ENCODE measurements around the gene DLG4. TPM values are rescaled to one million over a fixed set of nuclear protein-coding genes. Genes with fewer than 3 reads are reported as not detected.
A peak's percentile ranks its signal among the peaks of the same experiment; 100 is the strongest.

Gene DLG4
- total RNA-seq, 1 donor from 2014 or later, result 45.6 TPM

DNA sequence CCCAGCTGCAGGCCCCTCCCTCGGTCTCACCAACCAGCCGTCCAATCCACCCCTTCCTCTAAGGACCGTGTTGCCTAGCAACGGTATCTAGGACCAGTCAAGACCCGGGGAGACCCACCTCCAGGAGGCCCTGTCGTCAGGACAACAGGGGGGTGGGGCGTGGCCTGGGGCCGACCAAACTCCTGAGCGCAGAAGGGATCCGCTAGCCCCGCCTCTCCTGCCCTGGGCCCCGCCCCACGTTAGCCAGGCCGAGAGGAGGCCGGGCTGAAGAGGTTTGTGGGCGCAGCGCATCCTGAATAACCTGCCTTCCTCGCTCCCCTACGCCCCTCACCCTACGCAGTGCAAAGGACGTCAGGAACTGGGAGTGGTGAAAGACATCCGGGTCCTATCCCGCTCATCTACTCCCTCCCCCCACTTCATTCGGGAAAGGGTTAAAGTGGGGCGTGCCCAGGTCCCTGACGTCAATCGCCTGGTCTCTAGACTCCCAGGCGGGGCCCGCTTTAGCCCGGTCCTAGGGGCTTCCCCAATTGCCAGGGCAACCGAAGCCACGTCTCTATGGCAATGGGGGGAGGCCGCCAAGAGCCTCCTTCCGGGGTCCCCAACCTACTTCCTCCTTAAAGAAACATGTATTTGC, 14.7 kb downstream of the DLG4 start:
- Histone ChIP-seq H4K20me1 (ENCODE audit: insufficient read depth, low read length) (peaks cover 53% of the 10 kb centered on the region), H3K79me2 (ENCODE audit: insufficient read depth, low read length) (peaks cover 32% of the 10 kb centered on the region), H3K9ac (ENCODE audit: low read length) (peak overlapping the region; percentile 79), H3K4me2 (ENCODE audit: low read length) (peak overlapping the region; percentile 90), H3K4me1 (ENCODE audit: insufficient read depth, low read length) (peaks cover 21% of the 10 kb centered on the region), H2AFZ (ENCODE audit: low read depth, low read length) (peak overlapping the region; percentile 83), H3K27me3 (ENCODE audit: insufficient read depth, low read length) (no peaks in the 10 kb centered on the region), H3K4me3 (ENCODE audit: insufficient read depth, low read depth, low read length) (peak overlapping the region; percentile 59), H3K27ac (ENCODE audit: low read depth, low read length) (peak overlapping the region; percentile 59), H3K9me3 (ENCODE audit: insufficient read depth, low read depth, low read length) (no peaks in the 10 kb centered on the region), H3K36me3 (ENCODE audit: insufficient read depth, low read length) (peaks cover 18% of the 10 kb centered on the region)
- Mint-ChIP-seq H3K27ac (ENCODE audit: unreplicated experiment) (peak overlapping the region; percentile 85), H3K27me3 (ENCODE audit: low read depth, unreplicated experiment) (no peaks in the 10 kb centered on the region), H3K4me1 (ENCODE audit: low read depth, unreplicated experiment) (peaks cover 25% of the 10 kb centered on the region), H3K9me3 (ENCODE audit: unreplicated experiment) (no peaks in the 10 kb centered on the region), H3K4me3 (ENCODE audit: unreplicated experiment) (peak overlapping the region; percentile 72), H3K36me3 (ENCODE audit: low read depth, unreplicated experiment) (peaks cover 15% of the 10 kb centered on the region)
- TF ChIP-seq, protein P1, sequence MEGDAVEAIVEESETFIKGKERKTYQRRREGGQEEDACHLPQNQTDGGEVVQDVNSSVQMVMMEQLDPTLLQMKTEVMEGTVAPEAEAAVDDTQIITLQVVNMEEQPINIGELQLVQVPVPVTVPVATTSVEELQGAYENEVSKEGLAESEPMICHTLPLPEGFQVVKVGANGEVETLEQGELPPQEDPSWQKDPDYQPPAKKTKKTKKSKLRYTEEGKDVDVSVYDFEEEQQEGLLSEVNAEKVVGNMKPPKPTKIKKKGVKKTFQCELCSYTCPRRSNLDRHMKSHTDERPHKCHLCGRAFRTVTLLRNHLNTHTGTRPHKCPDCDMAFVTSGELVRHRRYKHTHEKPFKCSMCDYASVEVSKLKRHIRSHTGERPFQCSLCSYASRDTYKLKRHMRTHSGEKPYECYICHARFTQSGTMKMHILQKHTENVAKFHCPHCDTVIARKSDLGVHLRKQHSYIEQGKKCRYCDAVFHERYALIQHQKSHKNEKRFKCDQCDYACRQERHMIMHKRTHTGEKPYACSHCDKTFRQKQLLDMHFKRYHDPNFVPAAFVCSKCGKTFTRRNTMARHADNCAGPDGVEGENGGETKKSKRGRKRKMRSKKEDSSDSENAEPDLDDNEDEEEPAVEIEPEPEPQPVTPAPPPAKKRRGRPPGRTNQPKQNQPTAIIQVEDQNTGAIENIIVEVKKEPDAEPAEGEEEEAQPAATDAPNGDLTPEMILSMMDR (IDR thresholded peaks at IDR 0.05; ENCODE audit: insufficient read depth, low read depth, low read length), result no peak
- no peak for TF ChIP-seq EZH2 (IDR thresholded peaks at IDR 0.05; ENCODE audit: insufficient read depth, low read length)
- DNase-seq (ENCODE audit: low read depth), result peak; percentile 69
- no peak for FAIRE-seq

DNA sequence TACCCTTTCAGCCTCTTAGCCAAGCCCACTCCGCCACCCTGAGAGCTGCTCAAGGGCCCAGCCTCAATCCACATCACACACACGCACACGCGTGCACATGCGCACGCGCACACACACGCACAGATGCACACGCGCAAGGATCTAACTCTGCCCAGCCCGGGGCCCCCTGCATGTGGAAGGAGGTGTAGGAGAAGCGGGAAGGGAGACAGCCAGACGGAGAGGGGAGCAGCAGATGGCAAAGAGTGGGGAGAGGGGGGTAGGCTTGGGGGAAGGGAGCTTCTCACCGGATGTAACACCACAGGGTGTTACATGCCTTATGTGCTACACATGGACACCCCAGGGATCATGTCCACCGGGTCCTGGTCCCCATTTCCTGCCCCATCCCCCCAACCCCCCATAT, 15.3 kb downstream of the DLG4 start:
- H3K36me3 Mint-ChIP-seq (ENCODE audit: low read depth, unreplicated experiment), result peaks cover 15% of the 10 kb centered on the region
- Histone ChIP-seq H3K9ac (ENCODE audit: low read length) (peak overlapping the region; percentile 79), H3K4me2 (ENCODE audit: low read length) (peak overlapping the region; percentile 90), H3K27me3 (ENCODE audit: insufficient read depth, low read length) (no peaks in the 10 kb centered on the region), H3K4me1 (ENCODE audit: insufficient read depth, low read length) (peaks cover 21% of the 10 kb centered on the region), H4K20me1 (ENCODE audit: insufficient read depth, low read length) (peaks cover 47% of the 10 kb centered on the region), H3K27ac (ENCODE audit: low read depth, low read length) (peak overlapping the region; percentile 59), H3K9me3 (ENCODE audit: insufficient read depth, low read depth, low read length) (no peaks in the 10 kb centered on the region), H3K36me3 (ENCODE audit: insufficient read depth, low read length) (peaks cover 19% of the 10 kb centered on the region), H2AFZ (ENCODE audit: low read depth, low read length) (no peak overlapping the region), H3K4me3 (ENCODE audit: insufficient read depth, low read depth, low read length) (peak overlapping the region; percentile 59), H3K79me2 (ENCODE audit: insufficient read depth, low read length) (peaks cover 25% of the 10 kb centered on the region)
- FAIRE-seq (no peak), DNase-seq (ENCODE audit: low read depth) (no peak)
- peaks cover 25% of the 10 kb centered on the region for H3K4me1 Mint-ChIP-seq (ENCODE audit: low read depth, unreplicated experiment)
- TF ChIP-seq, protein P1 (IDR thresholded peaks at IDR 0.05; ENCODE audit: insufficient read depth, low read depth, low read length), result no peak
- TF ChIP-seq EZH2 (IDR thresholded peaks at IDR 0.05; ENCODE audit: insufficient read depth, low read length), result no peak
- peak overlapping the region; percentile 53 for H3K27ac Mint-ChIP-seq (ENCODE audit: unreplicated experiment)
- H3K4me3 Mint-ChIP-seq (ENCODE audit: unreplicated experiment), result peak overlapping the region; percentile 45
- no peaks in the 10 kb centered on the region for H3K9me3 Mint-ChIP-seq (ENCODE audit: unreplicated experiment)
- no peaks in the 10 kb centered on the region for H3K27me3 Mint-ChIP-seq (ENCODE audit: low read depth, unreplicated experiment)

DNA sequence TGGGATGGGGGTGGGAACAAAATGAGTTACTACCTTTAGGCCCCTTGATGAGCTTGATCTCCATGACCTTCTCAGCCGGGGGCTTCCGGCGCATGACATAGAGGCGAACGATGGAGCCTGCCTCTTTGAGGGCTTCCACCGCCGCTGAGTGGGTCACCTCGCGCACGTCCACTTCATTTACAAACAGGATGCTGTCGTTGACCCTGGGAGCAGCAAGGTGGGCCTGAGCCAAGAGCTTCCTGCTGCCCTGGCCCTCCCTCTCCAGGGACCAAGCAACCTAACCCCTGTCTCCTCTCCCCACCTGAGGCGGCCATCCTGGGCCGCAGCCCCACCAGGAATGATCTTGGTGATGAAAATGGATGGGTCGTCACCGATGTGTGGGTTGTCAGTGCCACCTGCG, 16.2 kb downstream of the DLG4 start:
- Histone ChIP-seq H3K79me2 (ENCODE audit: insufficient read depth, low read length) (peaks cover 16% of the 10 kb centered on the region), H3K9me3 (ENCODE audit: insufficient read depth, low read depth, low read length) (no peaks in the 10 kb centered on the region), H2AFZ (ENCODE audit: low read depth, low read length) (no peak overlapping the region), H3K27ac (ENCODE audit: low read depth, low read length) (no peak overlapping the region), H3K36me3 (ENCODE audit: insufficient read depth, low read length) (peaks cover 19% of the 10 kb centered on the region), H3K9ac (ENCODE audit: low read length) (no peak overlapping the region), H3K4me2 (ENCODE audit: low read length) (no peak overlapping the region), H3K4me1 (ENCODE audit: insufficient read depth, low read length) (peaks cover 21% of the 10 kb centered on the region), H3K4me3 (ENCODE audit: insufficient read depth, low read depth, low read length) (no peak overlapping the region), H4K20me1 (ENCODE audit: insufficient read depth, low read length) (peaks cover 37% of the 10 kb centered on the region), H3K27me3 (ENCODE audit: insufficient read depth, low read length) (no peaks in the 10 kb centered on the region)
- H3K27me3 Mint-ChIP-seq (ENCODE audit: low read depth, unreplicated experiment), result no peaks in the 10 kb centered on the region
- H3K36me3 Mint-ChIP-seq (ENCODE audit: low read depth, unreplicated experiment), result peaks cover 15% of the 10 kb centered on the region
- no peak overlapping the region for H3K4me3 Mint-ChIP-seq (ENCODE audit: unreplicated experiment)
- no peak overlapping the region for H3K27ac Mint-ChIP-seq (ENCODE audit: unreplicated experiment)
- no peak for DNase-seq (ENCODE audit: low read depth)
- no peak for FAIRE-seq
- no peak for TF ChIP-seq EZH2 (IDR thresholded peaks at IDR 0.05; ENCODE audit: insufficient read depth, low read length)
- TF ChIP-seq, protein P1 (IDR thresholded peaks at IDR 0.05; ENCODE audit: insufficient read depth, low read depth, low read length), result no peak
- no peaks in the 10 kb centered on the region for H3K9me3 Mint-ChIP-seq (ENCODE audit: unreplicated experiment)
- peaks cover 21% of the 10 kb centered on the region for H3K4me1 Mint-ChIP-seq (ENCODE audit: low read depth, unreplicated experiment)
